Gastroesophageal sphincter (tissue), 3 donors: ENCODE measurements around the gene TCF4.

Experiments
- CTCF ChIP-seq, 4 experiments: fragments of 200-600 bp in 2 of 4; fragments of 450-650 bp in 2 of 4; sonication (generic) in 1 of 4; IDR thresholded peaks; one replicate each; pipeline ENCODE4 v1.5.1; 2017 to 2019; ENCODE audit warnings: antibody characterized with exemption in 4 of 4, mild to moderate bottlenecking in 2 of 4, moderate library complexity in 2 of 4
- EP300 ChIP-seq: sonication (generic); formaldehyde crosslinking; IDR thresholded peaks from one replicate; pipeline ENCODE4 v1.6.1; 2017; ENCODE audit warnings: antibody characterized with exemption, mild to moderate bottlenecking
- POLR2A ChIP-seq, 2 donors: fragments of 450-650 bp; IDR thresholded peaks; one replicate each; pipeline ENCODE4 v1.6.1; 2017; ENCODE audit warnings: antibody characterized with exemption in 2 of 2, mild to moderate bottlenecking in 2 of 2, moderate library complexity in 1 of 2
- POLR2AphosphoS5 ChIP-seq: sonication (generic); formaldehyde crosslinking; IDR thresholded peaks from one replicate; pipeline ENCODE4 v1.6.1; 2017; ENCODE audit warnings: antibody characterized with exemption

GRCh38 chr18:55577812-55578539 lies 10.0 kb downstream of the TCF4 start:
- TF ChIP-seq POLR2AphosphoS5, result no peak
- TF ChIP-seq EP300, result no peak
- no peak for TF ChIP-seq CTCF (IDR thresholded peaks at IDR 0.05)
- TF ChIP-seq POLR2A (IDR thresholded peaks at IDR 0.05), result no peak
